WTC11 (cell line): ENCODE results near the gene DCD. TPM values are rescaled to one million over a fixed set of nuclear protein-coding genes. Genes with fewer than 3 reads are reported as not detected.

ENCODE experiments used
- ATAC-seq: fragments of 200-7000 bp; cut with Tn5 transposase; 2 replicates; pipeline ENCODE4 v1.10.0; 2021; ENCODE audit warnings: mild to moderate bottlenecking, moderate library complexity
- CTCF ChIA-PET: fragments of 300-600 bp; sonication (Branson Sonifier 250); formaldehyde crosslinking; loops from one replicate; lab custom pipeline; 2021; ENCODE audit warnings: antibody characterized with exemption; lab: Charles Lee
- POLR2A ChIA-PET: fragments of 350-600 bp; sonication (Branson Sonifier 250); formaldehyde crosslinking; loops from one replicate; lab custom pipeline; 2021; ENCODE audit warnings: antibody characterized with exemption; lab: Charles Lee
- DNase-seq: peaks from one replicate; pipeline ENCODE4 v3.0.0; 2021; ENCODE audit warnings: low spot score
- H3K27ac Mint-ChIP-seq: 2 replicates; pipeline ENCODE4 v1.8.0; 2021; ENCODE audit warnings: mixed read lengths
- H3K27me3 Mint-ChIP-seq: 2 replicates; pipeline ENCODE4 v1.8.0; 2021; ENCODE audit warnings: low read depth, mild to moderate bottlenecking, moderate library complexity, mixed read lengths
- H3K36me3 Mint-ChIP-seq: 2 replicates; pipeline ENCODE4 v1.8.0; 2021; ENCODE audit warnings: mixed read lengths
- H3K4me1 Mint-ChIP-seq: 2 replicates; pipeline ENCODE4 v1.8.0; 2022; ENCODE audit warnings: mixed read lengths
- H3K4me3 Mint-ChIP-seq: 2 replicates; pipeline ENCODE4 v1.8.0; 2021; ENCODE audit warnings: mild to moderate bottlenecking, moderate library complexity, mixed read lengths
- H3K9me3 Mint-ChIP-seq: 2 replicates; pipeline ENCODE4 v1.8.0; 2021; ENCODE audit warnings: mixed read lengths
- ELF4 ChIP-seq: sonication (generic); formaldehyde crosslinking; IDR thresholded peaks from 2 replicates; pipeline ENCODE4 v1.8.1; 2022; ENCODE audit warnings: low read depth, mild to moderate bottlenecking, moderate library complexity, missing genetic modification reagents
- FOXK1 ChIP-seq: sonication (generic); formaldehyde crosslinking; IDR thresholded peaks from 2 replicates; pipeline ENCODE4 v1.8.0; 2022; ENCODE audit warnings: mild to moderate bottlenecking, moderate library complexity, missing genetic modification reagents
- TCF7 ChIP-seq: sonication (generic); formaldehyde crosslinking; IDR thresholded peaks from 2 replicates; pipeline ENCODE4 v1.8.0; 2022; ENCODE audit warnings: mild to moderate bottlenecking, low read depth, missing genetic modification reagents, moderate library complexity
- TEAD4 ChIP-seq: sonication (generic); formaldehyde crosslinking; IDR thresholded peaks from 2 replicates; pipeline ENCODE4 v1.8.0; 2022; ENCODE audit warnings: mild to moderate bottlenecking, missing genetic modification reagents
- TP53 ChIP-seq: sonication (generic); formaldehyde crosslinking; IDR thresholded peaks from 2 replicates; pipeline ENCODE4 v1.8.1; 2023; ENCODE audit warnings: mild to moderate bottlenecking, missing genetic modification reagents
- ZNF121 ChIP-seq: sonication (generic); formaldehyde crosslinking; IDR thresholded peaks from 2 replicates; pipeline ENCODE4 v1.8.0; 2023; ENCODE audit warnings: missing genetic modification reagents
- ZNF423 ChIP-seq: fragments of 250-450 bp; sonication (Bioruptor Pico); IDR thresholded peaks from 2 replicates; pipeline ENCODE4 v2.1.2; 2022; ENCODE audit warnings: mild to moderate bottlenecking, moderate library complexity
- total RNA-seq: library from RNA; stranded (reverse); gene quantifications from 3 replicates; pipeline ENCODE4 v1.2.3, GENCODE V29; 2021
- TF ChIP-seq, protein P1 (sequence below): sonication (generic); formaldehyde crosslinking; IDR thresholded peaks from 2 replicates; pipeline ENCODE4 v1.8.0; 2023; ENCODE audit warnings: missing genetic modification reagents
- TF ChIP-seq, protein P2 (sequence below): fragments of 250-450 bp; sonication (Bioruptor Pico); IDR thresholded peaks from 2 replicates; pipeline ENCODE4 v1.8.0; 2021; ENCODE audit warnings: mild to moderate bottlenecking
- TF ChIP-seq, protein P3 (sequence below): fragments of 250-450 bp; sonication (Bioruptor Pico); conservative IDR thresholded peaks from 2 replicates; pipeline ENCODE4 v1.9.0; 2021; ENCODE audit warnings: mild to moderate bottlenecking
- TF ChIP-seq, protein P4 (sequence below): fragments of 250-450 bp; sonication (Bioruptor Pico); IDR thresholded peaks from 2 replicates; pipeline ENCODE4 v2.1.2; 2022; ENCODE audit warnings: mild to moderate bottlenecking, moderate library complexity
- TF ChIP-seq, protein P5 (sequence below): sonication (generic); formaldehyde crosslinking; IDR thresholded peaks from 2 replicates; pipeline ENCODE4 v1.8.1; 2022; ENCODE audit warnings: mild to moderate bottlenecking, missing genetic modification reagents, moderate library complexity, borderline replicate concordance
- TF ChIP-seq, protein P6 (sequence below): sonication (generic); formaldehyde crosslinking; IDR thresholded peaks from 2 replicates; pipeline ENCODE4 v1.8.1; 2023; ENCODE audit warnings: mild to moderate bottlenecking, missing genetic modification reagents, moderate library complexity
- TF ChIP-seq, protein P7 (sequence below): sonication (generic); formaldehyde crosslinking; IDR thresholded peaks from 2 replicates; pipeline ENCODE4 v1.8.1; 2022; ENCODE audit warnings: missing genetic modification reagents, borderline replicate concordance

The DCD gene
- total RNA-seq, 1 experiment from 2014 or later, result not detected

DNA sequence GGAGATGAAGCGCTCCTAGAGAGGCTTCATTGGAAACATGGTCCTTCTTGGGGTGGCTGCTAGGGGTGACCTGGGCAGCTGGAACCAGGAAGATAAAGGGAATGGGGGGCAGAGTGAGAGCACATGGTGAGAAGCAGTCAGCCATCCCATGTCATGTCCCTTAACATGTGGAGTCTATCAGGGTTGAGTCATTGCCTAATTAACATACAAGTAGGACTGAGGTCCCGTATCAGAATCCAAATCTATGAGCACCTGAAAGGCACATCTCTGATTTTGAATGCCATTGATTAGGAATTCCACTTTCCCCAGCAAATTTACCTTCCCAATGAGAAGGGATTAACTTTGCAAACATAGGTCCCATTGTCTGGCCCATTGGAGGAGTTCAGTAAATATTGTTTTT lies 39.4 kb downstream of the DCD start:
- H3K27me3 Mint-ChIP-seq, result peaks cover 77% of the 10 kb centered on the region
- CTCF ChIA-PET, result interaction anchor here (0.9 to 2.3 kb wide), 4 partner anchors 12 to 82 kb away, joined by 3 to 10 read pairs (median 4); no protein-coding TSS in a partner anchor
- POLR2A ChIA-PET, result no interaction called here
- DNase-seq, result no peak
- H3K27ac Mint-ChIP-seq, result no peak overlapping the region
- TF ChIP-seq TCF7 (CRISPR knock-in tag), result no peak
- TF ChIP-seq ZNF121 (CRISPR knock-in tag), result no peak
- H3K4me1 Mint-ChIP-seq, result 0 out of 2 replicates have a peak, but pooled peaks cover 4% of the 10 kb centered on the region
- H3K4me3 Mint-ChIP-seq, result no peak overlapping the region
- H3K9me3 Mint-ChIP-seq, result no peaks in the 10 kb centered on the region
- H3K36me3 Mint-ChIP-seq, result no peaks in the 10 kb centered on the region
- no peak for ATAC-seq

DNA sequence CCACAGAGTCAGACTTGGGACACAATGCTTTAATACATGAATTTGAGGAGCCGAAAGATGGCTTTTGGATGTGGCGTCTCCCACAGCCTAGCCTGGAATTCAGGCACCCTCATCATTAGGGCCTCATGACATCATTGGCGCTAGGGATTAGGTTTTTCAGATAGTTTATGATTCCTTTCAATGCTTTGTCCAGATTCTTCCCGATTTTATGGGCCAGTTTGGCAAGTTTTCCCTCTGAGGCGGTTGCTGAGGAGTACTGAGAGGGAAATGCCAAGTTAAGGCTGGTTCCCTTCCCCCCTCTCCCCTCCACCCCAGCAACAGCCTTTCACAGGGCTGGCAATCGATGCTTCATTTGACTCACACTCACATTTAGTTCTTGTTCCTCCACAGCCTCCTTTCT lies 40.0 kb downstream of the DCD start:
- H3K9me3 Mint-ChIP-seq, result no peaks in the 10 kb centered on the region
- H3K27ac Mint-ChIP-seq, result no peak overlapping the region
- no peak overlapping the region for H3K4me3 Mint-ChIP-seq
- ChIA-PET POLR2A (no interaction called here), CTCF (interaction anchor here (0.9 to 2.3 kb wide), 4 partner anchors 12 to 81 kb away, joined by 3 to 10 read pairs (median 4); no protein-coding TSS in a partner anchor)
- DNase-seq, result no peak
- H3K4me1 Mint-ChIP-seq, result peaks cover 4% of the 10 kb centered on the region; the same call in 1 of the 2 replicates
- TF ChIP-seq, protein P1, sequence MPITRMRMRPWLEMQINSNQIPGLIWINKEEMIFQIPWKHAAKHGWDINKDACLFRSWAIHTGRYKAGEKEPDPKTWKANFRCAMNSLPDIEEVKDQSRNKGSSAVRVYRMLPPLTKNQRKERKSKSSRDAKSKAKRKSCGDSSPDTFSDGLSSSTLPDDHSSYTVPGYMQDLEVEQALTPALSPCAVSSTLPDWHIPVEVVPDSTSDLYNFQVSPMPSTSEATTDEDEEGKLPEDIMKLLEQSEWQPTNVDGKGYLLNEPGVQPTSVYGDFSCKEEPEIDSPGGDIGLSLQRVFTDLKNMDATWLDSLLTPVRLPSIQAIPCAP (CRISPR knock-in tag), result no peak
- TF ChIP-seq, protein P2, sequence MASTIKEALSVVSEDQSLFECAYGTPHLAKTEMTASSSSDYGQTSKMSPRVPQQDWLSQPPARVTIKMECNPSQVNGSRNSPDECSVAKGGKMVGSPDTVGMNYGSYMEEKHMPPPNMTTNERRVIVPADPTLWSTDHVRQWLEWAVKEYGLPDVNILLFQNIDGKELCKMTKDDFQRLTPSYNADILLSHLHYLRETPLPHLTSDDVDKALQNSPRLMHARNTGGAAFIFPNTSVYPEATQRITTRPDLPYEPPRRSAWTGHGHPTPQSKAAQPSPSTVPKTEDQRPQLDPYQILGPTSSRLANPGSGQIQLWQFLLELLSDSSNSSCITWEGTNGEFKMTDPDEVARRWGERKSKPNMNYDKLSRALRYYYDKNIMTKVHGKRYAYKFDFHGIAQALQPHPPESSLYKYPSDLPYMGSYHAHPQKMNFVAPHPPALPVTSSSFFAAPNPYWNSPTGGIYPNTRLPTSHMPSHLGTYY (CRISPR knock-in tag), result no peak
- TF ChIP-seq, protein P3, sequence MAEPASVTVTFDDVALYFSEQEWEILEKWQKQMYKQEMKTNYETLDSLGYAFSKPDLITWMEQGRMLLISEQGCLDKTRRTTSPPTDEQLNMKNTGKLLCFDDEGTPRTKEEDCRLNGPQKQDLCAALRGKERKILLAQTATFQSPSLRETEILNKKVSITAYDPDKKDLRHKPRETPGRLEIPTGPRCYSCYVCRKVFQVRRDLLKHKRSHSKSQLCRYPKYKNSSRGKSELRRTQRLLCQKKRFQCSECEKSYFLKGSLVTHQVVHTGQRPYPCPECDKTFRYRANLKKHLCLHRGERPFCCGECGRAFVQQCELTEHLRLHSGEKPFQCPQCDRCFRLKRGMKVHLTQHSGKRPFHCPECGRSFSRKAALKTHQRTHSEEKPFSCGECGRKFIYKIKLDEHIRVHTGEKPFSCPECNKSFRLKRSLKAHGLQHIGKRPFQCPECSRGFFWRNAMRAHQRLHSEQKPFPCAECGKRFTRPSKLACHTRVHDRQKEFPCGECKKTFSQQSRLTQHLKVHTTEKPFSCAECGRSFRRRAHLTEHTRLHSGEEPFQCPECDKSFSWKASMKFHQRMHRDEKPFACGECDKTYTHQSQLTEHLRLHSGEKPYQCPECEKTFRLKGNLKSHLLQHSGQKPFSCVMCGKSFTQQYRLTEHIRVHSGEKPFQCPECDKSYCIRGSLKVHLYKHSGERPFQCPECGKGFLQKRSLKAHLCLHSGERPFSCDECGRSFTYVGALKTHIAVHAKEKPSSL, result no peak
- TF ChIP-seq FOXK1 (CRISPR knock-in tag), result no peak
- TF ChIP-seq, protein P4, sequence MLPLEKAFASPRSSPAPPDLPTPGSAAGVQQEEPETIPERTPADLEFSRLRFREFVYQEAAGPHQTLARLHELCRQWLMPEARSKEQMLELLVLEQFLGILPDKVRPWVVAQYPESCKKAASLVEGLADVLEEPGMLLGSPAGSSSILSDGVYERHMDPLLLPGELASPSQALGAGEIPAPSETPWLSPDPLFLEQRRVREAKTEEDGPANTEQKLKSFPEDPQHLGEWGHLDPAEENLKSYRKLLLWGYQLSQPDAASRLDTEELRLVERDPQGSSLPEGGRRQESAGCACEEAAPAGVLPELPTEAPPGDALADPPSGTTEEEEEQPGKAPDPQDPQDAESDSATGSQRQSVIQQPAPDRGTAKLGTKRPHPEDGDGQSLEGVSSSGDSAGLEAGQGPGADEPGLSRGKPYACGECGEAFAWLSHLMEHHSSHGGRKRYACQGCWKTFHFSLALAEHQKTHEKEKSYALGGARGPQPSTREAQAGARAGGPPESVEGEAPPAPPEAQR (CRISPR knock-in tag), result no peak
- TF ChIP-seq, protein P5, sequence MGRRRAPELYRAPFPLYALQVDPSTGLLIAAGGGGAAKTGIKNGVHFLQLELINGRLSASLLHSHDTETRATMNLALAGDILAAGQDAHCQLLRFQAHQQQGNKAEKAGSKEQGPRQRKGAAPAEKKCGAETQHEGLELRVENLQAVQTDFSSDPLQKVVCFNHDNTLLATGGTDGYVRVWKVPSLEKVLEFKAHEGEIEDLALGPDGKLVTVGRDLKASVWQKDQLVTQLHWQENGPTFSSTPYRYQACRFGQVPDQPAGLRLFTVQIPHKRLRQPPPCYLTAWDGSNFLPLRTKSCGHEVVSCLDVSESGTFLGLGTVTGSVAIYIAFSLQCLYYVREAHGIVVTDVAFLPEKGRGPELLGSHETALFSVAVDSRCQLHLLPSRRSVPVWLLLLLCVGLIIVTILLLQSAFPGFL, result no peak
- TF ChIP-seq, protein P6, sequence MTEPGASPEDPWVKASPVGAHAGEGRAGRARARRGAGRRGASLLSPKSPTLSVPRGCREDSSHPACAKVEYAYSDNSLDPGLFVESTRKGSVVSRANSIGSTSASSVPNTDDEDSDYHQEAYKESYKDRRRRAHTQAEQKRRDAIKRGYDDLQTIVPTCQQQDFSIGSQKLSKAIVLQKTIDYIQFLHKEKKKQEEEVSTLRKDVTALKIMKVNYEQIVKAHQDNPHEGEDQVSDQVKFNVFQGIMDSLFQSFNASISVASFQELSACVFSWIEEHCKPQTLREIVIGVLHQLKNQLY (CRISPR knock-in tag), result no peak
- TF ChIP-seq, protein P7, sequence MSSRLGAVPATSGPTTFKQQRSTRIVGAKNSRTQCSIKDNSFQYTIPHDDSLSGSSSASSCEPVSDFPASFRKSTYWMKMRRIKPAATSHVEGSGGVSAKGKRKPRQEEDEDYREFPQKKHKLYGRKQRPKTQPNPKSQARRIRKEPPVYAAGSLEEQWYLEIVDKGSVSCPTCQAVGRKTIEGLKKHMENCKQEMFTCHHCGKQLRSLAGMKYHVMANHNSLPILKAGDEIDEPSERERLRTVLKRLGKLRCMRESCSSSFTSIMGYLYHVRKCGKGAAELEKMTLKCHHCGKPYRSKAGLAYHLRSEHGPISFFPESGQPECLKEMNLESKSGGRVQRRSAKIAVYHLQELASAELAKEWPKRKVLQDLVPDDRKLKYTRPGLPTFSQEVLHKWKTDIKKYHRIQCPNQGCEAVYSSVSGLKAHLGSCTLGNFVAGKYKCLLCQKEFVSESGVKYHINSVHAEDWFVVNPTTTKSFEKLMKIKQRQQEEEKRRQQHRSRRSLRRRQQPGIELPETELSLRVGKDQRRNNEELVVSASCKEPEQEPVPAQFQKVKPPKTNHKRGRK (CRISPR knock-in tag), result no peak
- TF ChIP-seq TEAD4 (CRISPR knock-in tag), result no peak
- no peak for TF ChIP-seq TP53 (CRISPR knock-in tag)
- no peak for TF ChIP-seq ELF4
- TF ChIP-seq ZNF423 (CRISPR knock-in tag), result no peak
- ATAC-seq, result no peak
- peaks cover 71% of the 10 kb centered on the region for H3K27me3 Mint-ChIP-seq
- H3K36me3 Mint-ChIP-seq, result no peaks in the 10 kb centered on the region
